Panc1 (cell line): ENCODE data around the gene VRK3. TPM values are rescaled to one million over a fixed set of nuclear protein-coding genes. Genes with fewer than 3 reads are reported as not detected.
"Not testable (repeated sequence)": the region's sequence is repeated elsewhere in the genome, so short reads cannot be mapped to it uniquely, and the experiment has no call there.

Source experiments
- ATAC-seq: fragments of 200-7000 bp; cut with Tn5 transposase; 2 replicates; pipeline ENCODE4 v1.9.1; 2020; ENCODE audit warnings: mild to moderate bottlenecking, moderate library complexity
- BruUV-seq: library from RNA; stranded (reverse); fragments of 400-500 nt; replicated peaks from 2 replicates; lab custom pipeline; 2021; lab: Mats Ljungman, UMichigan
- CTCF ChIA-PET: fragments of 300-600 bp; sonication (Branson Sonifier 250); formaldehyde crosslinking; loops from one replicate; lab custom pipeline; 2022; ENCODE audit warnings: antibody characterized with exemption; lab: Charles Lee
- POLR2A ChIA-PET: fragments of 300-600 bp; sonication (Branson Sonifier 250); formaldehyde crosslinking; loops from one replicate; lab custom pipeline; 2022; ENCODE audit warnings: antibody characterized with exemption; lab: Charles Lee
- DNase-seq: peaks from one replicate; pipeline ENCODE4 v3.0.0-alpha.2; 2010; ENCODE audit warnings: low read depth, low spot score
- H3K27ac ChIP-seq: 2 replicates; pipeline ENCODE4 v1.5.1; 2011; ENCODE audit warnings: mild to moderate bottlenecking, low read length, inconsistent platforms
- H3K27me3 ChIP-seq: fragments of 200-500 bp; sonication (Bioruptor generic); 2 replicates; pipeline ENCODE4 v1.6.0; 2014; ENCODE audit warnings: low read length, inconsistent platforms; ENCODE audit not compliant: control insufficient read depth, insufficient read depth
- H3K36me3 ChIP-seq: fragments of 200-500 bp; sonication (Bioruptor generic); 2 replicates; pipeline ENCODE4 v1.5.1; 2014; ENCODE audit warnings: inconsistent platforms, mild to moderate bottlenecking, low read length, moderate library complexity; ENCODE audit not compliant: control insufficient read depth, insufficient read depth
- H3K4me1 ChIP-seq: 2 replicates; pipeline ENCODE4 v1.5.1; 2011; ENCODE audit warnings: inconsistent platforms, mild to moderate bottlenecking, low read length, moderate library complexity; ENCODE audit not compliant: control insufficient read depth, insufficient read depth
- H3K4me3 ChIP-seq, 2 experiments: 2 replicates each; pipeline ENCODE4 v1.5.1; 2011 to 2012; ENCODE audit warnings: low read depth in 2 of 2, low read length in 2 of 2, mild to moderate bottlenecking in 2 of 2, inconsistent platforms in 1 of 2, moderate library complexity in 1 of 2
- H3K9me3 ChIP-seq: fragments of 200-500 bp; sonication (Bioruptor generic); 2 replicates; pipeline ENCODE4 v1.5.1; 2014; ENCODE audit warnings: low read depth, mild to moderate bottlenecking, inconsistent platforms, low read length, moderate library complexity; ENCODE audit not compliant: control insufficient read depth, insufficient read depth
- CTCF ChIP-seq: fragments of 450-650 bp; IDR thresholded peaks from 2 replicates; pipeline ENCODE4 v1.5.1; 2017; ENCODE audit warnings: mild to moderate bottlenecking
- POLR2AphosphoS5 ChIP-seq: IDR thresholded peaks from 2 replicates; pipeline ENCODE4 v1.6.1; 2012; ENCODE audit warnings: mild to moderate bottlenecking, low read depth, low read length, moderate library complexity
- REST ChIP-seq, 2 experiments: IDR thresholded peaks; 2 replicates each; pipeline ENCODE4 v1.6.1; 2011 to 2012; ENCODE audit warnings: low read depth in 2 of 2, control low read depth in 1 of 2, low read length in 1 of 2, mild to moderate bottlenecking in 1 of 2, moderate library complexity in 1 of 2; ENCODE audit not compliant: insufficient read depth in 1 of 2
- SIN3A ChIP-seq: IDR thresholded peaks from 2 replicates; pipeline ENCODE4 v1.6.1; 2012; ENCODE audit warnings: low read depth, mild to moderate bottlenecking, low read length, moderate library complexity, borderline replicate concordance; ENCODE audit not compliant: insufficient read depth
- TCF7L2 ChIP-seq: IDR thresholded peaks from 2 replicates; pipeline ENCODE4 v1.6.1; 2011; ENCODE audit warnings: mild to moderate bottlenecking, low read depth, low read length, inconsistent platforms
- in situ Hi-C: cut with HindIII; loops from 2 replicates; pipeline ENCODE4 v1.10.0; 2016; ENCODE audit warnings: low sequenced_read_pairs, low pct_unique_long_range_greater_than_20kb
- intact Hi-C: fragments of 100-400 bp; cut with micrococcal nuclease; formaldehyde crosslinking; loops from one replicate; pipeline ENCODE4 v1.10.0; 2022; ENCODE audit not compliant: unreplicated experiment
- total RNA-seq: library from RNA; stranded (reverse); gene quantifications from one replicate; pipeline ENCODE4 v1.2.1, GENCODE V29; 2021; ENCODE audit not compliant: unreplicated experiment

VRK3 gene
- total RNA-seq, 1 experiment from 2014 or later, result 32.6 TPM

DNA sequence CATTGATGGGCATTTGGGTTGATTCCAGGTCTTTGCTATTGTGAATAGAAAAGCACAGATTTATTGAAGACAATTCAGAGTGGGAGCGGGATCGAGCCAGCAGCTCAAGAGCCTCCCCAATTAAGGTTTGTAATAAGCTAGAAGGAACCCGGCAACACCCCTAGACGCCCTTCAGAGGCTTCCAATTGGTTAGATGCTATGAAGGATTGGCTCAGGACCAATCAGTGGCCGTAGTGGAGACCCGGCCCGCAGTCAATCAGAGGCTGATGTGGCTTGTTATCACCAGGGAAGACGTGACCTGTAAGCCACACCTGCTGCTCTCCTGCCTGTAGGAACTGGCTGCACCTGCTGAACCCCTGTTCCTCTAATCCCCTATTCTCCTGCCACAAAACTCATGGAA, 78.8 kb downstream of the VRK3 start:
- ChIA-PET POLR2A (no interaction called here), CTCF (no interaction called here)
- intact Hi-C loops, result no loop called here
- in situ Hi-C loops, result no loop called here
- ATAC-seq, result no peak
- H3K27me3 ChIP-seq, result no peaks in the 10 kb centered on the region
- no peak for DNase-seq
- H3K27ac ChIP-seq, result no peak overlapping the region
- no peak overlapping the region for H3K4me3 ChIP-seq
- no peaks in the 10 kb centered on the region for H3K36me3 ChIP-seq
- H3K9me3 ChIP-seq, result no peaks in the 10 kb centered on the region
- BruUV-seq, result no TSS peak
- no peak for TF ChIP-seq REST (IDR thresholded peaks at IDR 0.05; ENCODE audit: insufficient read depth in 1 of 2, low read depth in 2 of 2, low read length in 1 of 2)
- TF ChIP-seq POLR2AphosphoS5, result no peak
- no peak for TF ChIP-seq SIN3A
- no peak for TF ChIP-seq CTCF
- TF ChIP-seq TCF7L2, result no peak
- no peaks in the 10 kb centered on the region for H3K4me1 ChIP-seq

- H3K4me3 ChIP-seq, CTCF ChIA-PET, intact Hi-C loops, H3K27me3 ChIP-seq, POLR2A ChIA-PET, ATAC-seq, H3K9me3 ChIP-seq, H3K36me3 ChIP-seq, BruUV-seq, H3K4me1 ChIP-seq, in situ Hi-C loops, DNase-seq, H3K27ac ChIP-seq: not testable (repeated sequence)
These were observed 80.6 kb downstream of the VRK3 start for GRCh38 chr19:49944567-49944966.

GRCh38 chr19:49940482-49940791, 84.7 kb downstream of the VRK3 start:
- Histone ChIP-seq H3K9me3 (no peaks in the 10 kb centered on the region), H3K4me3 (no peak overlapping the region), H3K27me3 (no peaks in the 10 kb centered on the region), H3K36me3 (no peaks in the 10 kb centered on the region), H3K27ac (no peak overlapping the region), H3K4me1 (no peaks in the 10 kb centered on the region)
- CTCF ChIA-PET, result no interaction called here
- ATAC-seq (no peak), DNase-seq (no peak)
- no peak for TF ChIP-seq REST (IDR thresholded peaks at IDR 0.05; ENCODE audit: insufficient read depth in 1 of 2, low read depth in 2 of 2, low read length in 1 of 2)
- no TSS peak for BruUV-seq
- intact Hi-C loops (no loop called here), in situ Hi-C loops (no loop called here)
- POLR2A ChIA-PET, result no interaction called here
